HepG2 (cell line): ENCODE measurements around the gene BTN1A1. TPM values are rescaled to one million over a fixed set of nuclear protein-coding genes. Genes with fewer than 3 reads are reported as not detected.

Experiments used
- ATAC-seq: fragments of 200-7000 bp; cut with Tn5 transposase; 3 replicates; pipeline ENCODE4 v1.9.1; 2020; ENCODE audit warnings: mild to moderate bottlenecking, moderate library complexity
- BruUV-seq: library from RNA; stranded (reverse); fragments of 400-500 nt; replicated peaks from 2 replicates; lab custom pipeline; 2021; lab: Mats Ljungman, UMichigan
- CTCF ChIA-PET: fragments of 300-600 bp; formaldehyde crosslinking; extraction: SDS; loops from one replicate; lab custom pipeline; 2021; ENCODE audit warnings: low total read pairs, inconsistent platforms, low intra/inter-chr PET ratio; lab: Yijun Ruan, JAX
- POLR2A ChIA-PET: fragments of 350-600 bp; sonication (Branson Sonifier 250); formaldehyde crosslinking; loops from one replicate; lab custom pipeline; 2020; ENCODE audit warnings: antibody characterized with exemption, inconsistent platforms; lab: Yijun Ruan, JAX
- DNase-seq: peaks from one replicate; pipeline ENCODE4 v3.0.0-alpha.2; 2015; ENCODE audit warnings: low spot score
- FAIRE-seq: peaks from 3 replicates; lab custom pipeline; 2011; peaks lifted over from hg19 to GRCh38; lab: Jason Lieb, UNC
- H2AFZ ChIP-seq: one replicate; pipeline ENCODE4 v1.6.1; 2011; ENCODE audit warnings: low read length, inconsistent platforms
- H3K27ac ChIP-seq: fragments of 300-600 bp; 3 replicates; pipeline ENCODE4 v1.8.0; 2011; ENCODE audit warnings: mixed run types, mild to moderate bottlenecking, mixed read lengths, low read length, inconsistent platforms; ENCODE audit not compliant: insufficient read depth; ENCODE audit errors: extremely low read length
- H3K27me3 ChIP-seq, 2 experiments: fragments of 200-600 bp in 1 of 2; 2 replicates in 1 of 2; 3 replicates in 1 of 2; pipeline versions ENCODE4 v1.6.0 to v1.8.0; 2011; ENCODE audit warnings: low read length in 2 of 2, mild to moderate bottlenecking in 2 of 2, moderate library complexity in 2 of 2, inconsistent platforms in 1 of 2; ENCODE audit not compliant: insufficient read depth in 2 of 2, control insufficient read depth in 1 of 2
- H3K36me3 ChIP-seq, 2 experiments: fragments of 200-600 bp in 1 of 2; replicated peaks in 1 of 2; 2 replicates in 1 of 2; 3 replicates in 1 of 2; pipeline versions ENCODE4 v1.5.1 to v1.8.0; 2011; ENCODE audit warnings: low read length in 2 of 2, inconsistent platforms in 1 of 2; ENCODE audit not compliant: insufficient read depth in 2 of 2, control insufficient read depth in 1 of 2
- H3K4me1 ChIP-seq: 2 replicates; pipeline ENCODE4 v1.5.1; 2012; ENCODE audit warnings: low read length, inconsistent platforms; ENCODE audit not compliant: insufficient read depth
- H3K4me2 ChIP-seq: 2 replicates; pipeline ENCODE4 v1.6.0; 2011; ENCODE audit warnings: low read depth, low read length, inconsistent platforms
- H3K4me3 ChIP-seq, 3 experiments: fragments of 200-600 bp in 1 of 3; sonication (generic), shearing (Covaris generic) in 1 of 3; replicated peaks in 1 of 3; 2 replicates each; pipeline ENCODE4 v1.5.1; 2011 to 2016; ENCODE audit warnings: low read length in 3 of 3, inconsistent platforms in 2 of 3, low read depth in 2 of 3, mild to moderate bottlenecking in 2 of 3, control low read depth in 1 of 3, mixed read lengths in 1 of 3; ENCODE audit not compliant: insufficient read depth in 1 of 3
- H3K79me2 ChIP-seq: one replicate; pipeline ENCODE4 v1.6.1; 2011; ENCODE audit warnings: low read length, inconsistent platforms; ENCODE audit not compliant: insufficient read depth
- H3K9ac ChIP-seq: 2 replicates; pipeline ENCODE4 v1.6.0; 2011; ENCODE audit warnings: mild to moderate bottlenecking, low read depth, low read length, inconsistent platforms; ENCODE audit not compliant: insufficient read depth
- H3K9me3 ChIP-seq: 2 replicates; pipeline ENCODE4 v1.5.1; 2012; ENCODE audit warnings: mild to moderate bottlenecking, low read length
- H4K20me1 ChIP-seq: 2 replicates; pipeline ENCODE4 v1.6.0; 2011; ENCODE audit warnings: inconsistent platforms, mild to moderate bottlenecking, low read length, moderate library complexity; ENCODE audit not compliant: insufficient read depth
- AKNA ChIP-seq: sonication (generic); formaldehyde crosslinking; IDR thresholded peaks from 2 replicates; pipeline ENCODE4 v1.4.0; 2020; ENCODE audit warnings: missing genetic modification reagents, borderline replicate concordance
- ARHGAP35 ChIP-seq: sonication (generic); formaldehyde crosslinking; IDR thresholded peaks from 2 replicates; pipeline ENCODE4 v1.9.0; 2022; ENCODE audit warnings: mild to moderate bottlenecking, inconsistent platforms, moderate library complexity, missing genetic modification reagents, borderline replicate concordance
- ATM ChIP-seq: fragments of 450-650 bp; IDR thresholded peaks from 2 replicates; pipeline ENCODE4 v1.7.1; 2017; ENCODE audit warnings: mild to moderate bottlenecking, borderline replicate concordance
- FOXK1 ChIP-seq: sonication (generic); formaldehyde crosslinking; IDR thresholded peaks from 2 replicates; pipeline ENCODE4 v1.4.0; 2020; ENCODE audit warnings: low read depth, missing genetic modification reagents, borderline replicate concordance
- JUN ChIP-seq: sonication (generic); formaldehyde crosslinking; IDR thresholded peaks from 2 replicates; pipeline ENCODE4 v1.4.0; 2020; ENCODE audit warnings: mild to moderate bottlenecking, missing genetic modification reagents
- KLF16 ChIP-seq, 2 experiments: sonication (generic) in 1 of 2; formaldehyde crosslinking in 1 of 2; IDR thresholded peaks; 2 replicates each; pipeline versions ENCODE4 v1.6.1 to v1.8.0; 2016 to 2023; ENCODE audit warnings: missing genetic modification reagents in 2 of 2, missing compliant biosample characterization in 1 of 2
- MXD4 ChIP-seq: IDR thresholded peaks from 2 replicates; pipeline ENCODE4 v1.6.1; 2016; ENCODE audit warnings: mild to moderate bottlenecking, missing biosample characterization, missing genetic modification reagents
- PLRG1 ChIP-seq: fragments of 450-650 bp; conservative IDR thresholded peaks from 2 replicates; pipeline ENCODE4 v1.6.1; 2016
- SUZ12 ChIP-seq: fragments of 150-350 bp; IDR thresholded peaks from 2 replicates; pipeline ENCODE4 v1.6.1; 2014; ENCODE audit warnings: low read depth, low read length
- TGIF2 ChIP-seq: IDR thresholded peaks from 2 replicates; pipeline ENCODE4 v1.6.1; 2016; ENCODE audit warnings: control low read depth, missing compliant biosample characterization
- ZBTB46 ChIP-seq: sonication (generic); formaldehyde crosslinking; IDR thresholded peaks from 2 replicates; pipeline ENCODE4 v1.4.0; 2020; ENCODE audit warnings: mild to moderate bottlenecking, missing genetic modification reagents, borderline replicate concordance
- ZIK1 ChIP-seq: sonication (generic); formaldehyde crosslinking; IDR thresholded peaks from 2 replicates; pipeline ENCODE4 v1.5.0; 2020; ENCODE audit warnings: mild to moderate bottlenecking, low read depth, missing genetic modification reagents, borderline replicate concordance
- ZNF10 ChIP-seq: sonication (generic); formaldehyde crosslinking; IDR thresholded peaks from 2 replicates; pipeline ENCODE4 v1.4.0; 2020; ENCODE audit warnings: mild to moderate bottlenecking, low read depth, missing genetic modification reagents, borderline replicate concordance
- ZNF740 ChIP-seq: sonication (generic); formaldehyde crosslinking; IDR thresholded peaks from 2 replicates; pipeline ENCODE4 v1.4.0; 2020; ENCODE audit warnings: missing genetic modification reagents
- WGBS: methylation state at CpG from one replicate; pipeline ENCODE4 v1.1.6; 2017; ENCODE audit warnings: low lambda C conversion rate; 5-methylcytosine and 5-hydroxymethylcytosine counted together
- in situ Hi-C: cut with HindIII; loops from 2 replicates; pipeline ENCODE4 v1.10.0; 2017; ENCODE audit warnings: low pct_unique_long_range_greater_than_20kb; ENCODE audit not compliant: extremely low pct_ligation_motif_present
- intact Hi-C: fragments of 100-400 bp; cut with micrococcal nuclease; formaldehyde crosslinking; loops from one replicate; pipeline ENCODE4 v1.10.0; 2022; ENCODE audit not compliant: unreplicated experiment
- polyA plus RNA-seq, 8 experiments: library from polyadenylated mRNA; depleted of rRNA in 3 of 8; stranded (reverse) in 7 of 8; unstranded in 1 of 8; fragments of >200 nt; fragmentation: Illumina TruSeq in 4 of 8; extraction: Trizol in 4 of 8; gene quantifications; 2 replicates each; pipeline versions ENCODE4 v1.2.1 to v1.2.3, GENCODE V29; 2011 to 2016; ENCODE audit warnings: low read depth in 4 of 8, missing spikeins in 1 of 8, mixed read lengths in 1 of 8; ENCODE audit not compliant: insufficient read depth in 1 of 8
- total RNA-seq, 5 experiments: library from RNA; depleted of rRNA; stranded (reverse); fragments of >200 nt; fragmentation: Illumina TruSeq; extraction: Trizol; gene quantifications; 2 replicates each; pipeline ENCODE4 v1.2.3, GENCODE V29; 2016; ENCODE audit warnings: low read depth in 1 of 5

Gene BTN1A1
- total and polyA plus RNA-seq, 2 of the 13 experiments (the other 11 are each of a cell fraction or from before 2014, with no cell fraction given), result 0.04 TPM; not detected in 1

DNA sequence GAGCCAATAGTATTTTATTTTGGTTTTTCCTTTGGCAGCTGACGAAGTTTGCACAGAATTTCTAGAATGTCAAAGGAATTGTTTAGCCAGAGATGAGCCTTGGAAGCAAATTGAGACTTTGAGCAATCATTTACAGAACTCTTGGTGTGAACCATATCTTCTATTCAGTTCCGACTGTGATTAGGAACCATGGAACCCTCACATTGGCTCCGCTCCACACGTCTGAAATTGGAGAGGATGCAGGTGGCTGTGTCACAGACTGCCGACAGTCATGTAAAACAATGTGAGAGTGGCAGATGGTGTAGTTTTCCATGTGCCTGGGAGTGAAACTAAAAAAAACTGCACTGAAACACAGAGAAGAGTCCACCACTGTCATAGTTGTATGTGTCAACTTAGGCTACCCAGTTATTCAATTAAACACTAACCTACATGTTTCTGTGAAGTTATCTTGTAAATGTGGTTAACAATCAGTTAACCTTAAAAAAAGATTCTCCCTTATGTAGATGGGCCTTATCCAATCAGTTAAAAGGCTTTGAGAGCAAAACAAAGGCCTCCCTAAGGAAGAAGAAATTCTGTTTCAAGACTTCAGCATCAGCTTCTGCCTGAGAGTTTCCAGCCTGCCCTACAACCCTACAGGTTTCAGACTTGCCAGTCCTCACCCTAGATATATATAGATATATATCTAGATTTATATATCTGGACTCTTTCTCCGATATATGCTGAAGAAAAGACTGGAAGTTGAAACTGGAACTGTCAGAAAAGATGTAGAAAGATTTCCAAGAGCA, 34.8 kb downstream of the BTN1A1 start:
- no peak for FAIRE-seq
- in situ Hi-C loops, result no loop called here
- Histone ChIP-seq H3K9me3 (no peaks in the 10 kb centered on the region), H3K4me3 (peak overlapping the region; percentile 57 to 67 (median 62)), H3K4me2 (peak overlapping the region; percentile 84), H3K4me1 (peaks cover 46% of the 10 kb centered on the region), H4K20me1 (no peaks in the 10 kb centered on the region), H3K9ac (peak overlapping the region; percentile 40), H2AFZ (peak overlapping the region; percentile 94), H3K27ac (no peak overlapping the region), H3K27me3 (no peaks in the 10 kb centered on the region), H3K36me3 (no peaks in the 10 kb centered on the region), H3K79me2 (peaks cover 13% of the 10 kb centered on the region)
- DNase-seq, result peak; percentile 65
- ChIA-PET CTCF (no interaction called here), POLR2A (interaction anchor here (0.8 to 4.0 kb wide), 2 partner anchors 16 to 18 kb away, joined by 3 to 68 read pairs; no protein-coding TSS in a partner anchor)
- ATAC-seq, result no peak
- BruUV-seq, result no TSS peak
- intact Hi-C loops, result loop anchor here (10.0 kb wide), 1 partner anchor 510 kb away; a partner anchor contains a TSS
- WGBS, result 17% methylated on average over 6 of the region's 6 CpGs
- TF ChIP-seq ZBTB46 (no peak), SUZ12 (no peak), JUN (no peak), FOXK1 (CRISPR knock-in tag) (no peak), AKNA (CRISPR knock-in tag) (no peak), PLRG1 (no peak), KLF16 (CRISPR knock-in tag; IDR thresholded peaks at IDR 0.05) (no peak), MXD4 (CRISPR knock-in tag) (no peak), ATM (no peak), TGIF2 (CRISPR knock-in tag) (no peak), ZNF740 (CRISPR knock-in tag) (no peak), ZNF10 (no peak), ZIK1 (CRISPR knock-in tag) (no peak), ARHGAP35 (CRISPR knock-in tag) (no peak)
